SW480 (cell line): ENCODE results near the gene C1QTNF6.
A peak's percentile ranks its signal among the peaks of the same experiment; 100 is the strongest.
"Not testable (repeated sequence)": the region's sequence is repeated elsewhere in the genome, so short reads cannot be mapped to it uniquely, and the experiment has no call there.

Source experiments
- DNase-seq: peaks from one replicate; pipeline ENCODE4 v3.0.0-alpha.2; 2016; ENCODE audit warnings: low spot score

C1QTNF6 gene

DNA sequence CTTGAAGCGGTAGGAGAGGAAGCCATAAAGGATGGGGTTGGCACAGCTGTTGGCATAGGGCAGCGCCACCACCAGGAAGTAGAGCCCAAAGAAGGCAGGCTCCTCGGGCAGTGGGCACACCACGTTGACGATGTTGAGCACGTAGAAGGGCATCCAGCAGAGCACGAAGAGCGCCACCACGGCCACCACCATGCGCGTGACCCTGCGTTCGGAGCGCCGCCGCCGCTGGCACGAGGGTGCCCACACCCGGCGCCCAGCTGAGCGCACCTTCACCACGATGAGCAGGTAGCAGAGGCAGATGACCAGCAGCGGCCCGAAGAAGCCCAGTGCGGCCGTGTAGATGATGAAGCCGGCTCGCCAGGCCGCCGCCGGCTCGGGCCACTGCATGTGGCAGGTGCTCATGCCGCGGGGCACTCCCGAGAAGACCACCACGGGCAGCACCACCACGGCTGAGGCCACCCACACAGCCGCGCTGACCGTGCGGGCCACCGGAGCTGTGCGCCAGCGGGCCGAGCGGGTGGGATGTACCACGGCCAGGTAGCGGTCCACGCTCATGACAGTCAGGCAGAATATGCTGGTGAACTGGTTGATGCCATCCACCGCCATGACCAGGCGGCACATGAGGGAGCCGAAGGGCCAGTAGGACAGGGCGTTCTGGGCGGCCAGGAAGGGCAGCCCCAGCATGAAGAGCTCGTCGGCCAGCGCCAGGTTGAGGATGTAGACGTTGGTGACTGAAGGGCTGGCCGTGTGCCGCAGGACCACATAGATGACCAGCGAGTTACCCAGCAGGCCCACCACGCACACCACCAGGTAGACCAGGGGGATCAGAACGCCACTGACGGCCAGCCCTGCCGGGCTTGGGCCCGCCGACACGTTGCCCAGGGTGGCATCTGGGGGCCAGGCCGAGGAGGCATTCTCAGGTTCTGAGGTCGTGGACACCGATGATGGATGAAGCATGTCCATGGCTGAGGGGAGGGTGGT is 19.1 kb upstream of the C1QTNF6 start:
- DNase-seq, result no peak

DNA sequence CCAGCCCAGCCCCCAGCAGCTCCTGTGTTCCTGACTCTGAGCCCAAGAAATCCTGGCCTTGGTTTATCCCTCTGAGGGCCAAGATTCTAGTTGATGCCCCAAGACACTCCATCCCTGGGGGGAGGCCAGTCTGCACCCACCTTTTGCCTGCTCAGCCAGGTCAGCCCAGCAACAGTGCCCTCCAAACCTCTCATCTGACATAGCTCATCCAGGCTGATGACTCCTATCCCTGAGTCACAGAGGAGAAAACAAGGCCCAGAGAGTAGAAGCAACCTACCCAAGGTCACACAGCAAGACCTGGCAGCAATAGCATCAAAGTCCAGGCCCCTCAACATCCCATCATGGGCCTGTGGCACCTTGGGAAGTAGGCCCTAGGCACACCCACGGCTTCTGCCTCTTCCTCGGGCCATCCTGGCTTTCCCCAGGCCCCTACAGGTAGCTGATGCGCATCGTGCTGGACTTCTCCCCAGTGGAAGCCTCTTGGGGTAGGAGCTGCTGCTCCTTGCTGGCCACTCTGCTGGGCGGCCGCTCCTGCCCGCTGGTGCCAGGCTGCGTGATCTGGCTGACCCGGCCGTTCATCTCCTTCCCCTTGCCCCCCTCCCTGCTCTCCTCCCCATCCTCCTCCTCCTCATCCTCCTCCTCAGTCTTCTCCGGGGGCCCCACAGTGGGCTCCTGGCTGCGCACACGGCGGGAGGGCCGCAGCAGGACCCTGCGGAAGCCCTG is 18.2 kb upstream of the C1QTNF6 start:
- DNase-seq, result no peak

DNA sequence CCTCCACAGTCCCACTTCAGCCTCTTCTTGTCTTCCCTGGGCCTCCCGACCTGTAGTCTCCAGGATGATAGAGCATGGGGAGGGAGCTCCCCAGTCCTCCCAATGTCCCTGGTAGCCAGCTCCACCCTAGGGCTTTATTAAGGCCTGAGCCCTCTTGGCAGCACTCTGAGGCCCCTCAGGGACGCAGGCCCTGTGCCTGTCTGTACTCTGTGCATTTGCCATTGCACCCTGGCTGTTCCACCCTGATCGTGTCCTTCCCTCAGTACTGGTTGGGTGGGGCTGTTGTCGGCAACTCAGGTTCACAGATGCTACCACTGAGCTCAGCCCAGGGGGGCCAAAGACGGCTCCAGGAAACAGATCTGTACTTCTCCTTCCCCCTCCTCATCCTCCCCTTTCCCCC is 17.0 kb upstream of the C1QTNF6 start:
- DNase-seq, result no peak

DNA sequence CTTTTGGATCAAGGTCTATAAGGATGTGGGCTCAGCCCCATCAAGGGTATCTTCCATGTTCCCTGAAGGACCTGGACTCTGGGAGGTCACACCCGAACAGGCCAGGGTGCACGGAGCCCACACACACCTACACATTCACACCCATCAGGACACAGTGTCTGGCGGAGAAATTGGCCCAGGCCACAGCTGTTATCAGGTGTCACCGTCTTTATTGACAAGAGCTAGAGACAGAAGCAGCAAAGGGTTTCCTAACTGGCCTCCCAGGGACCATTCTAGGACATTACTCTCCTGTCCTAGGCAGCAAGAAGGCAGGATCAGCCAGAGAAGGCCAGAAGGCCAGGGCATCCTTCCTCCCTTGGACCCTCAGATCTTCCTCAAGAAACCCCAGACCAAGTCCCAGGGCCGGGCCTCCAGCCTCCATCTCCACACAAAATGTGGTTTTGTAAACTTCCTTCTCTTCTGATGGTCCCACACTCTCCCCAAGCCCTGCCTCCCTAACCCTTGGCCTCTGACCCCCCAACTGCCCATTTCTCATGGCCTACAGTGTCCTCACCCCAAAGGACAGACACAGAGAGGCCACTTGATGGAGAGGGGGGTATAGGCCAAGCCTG is 16.1 kb upstream of the C1QTNF6 start:
- no peak for DNase-seq

DNA sequence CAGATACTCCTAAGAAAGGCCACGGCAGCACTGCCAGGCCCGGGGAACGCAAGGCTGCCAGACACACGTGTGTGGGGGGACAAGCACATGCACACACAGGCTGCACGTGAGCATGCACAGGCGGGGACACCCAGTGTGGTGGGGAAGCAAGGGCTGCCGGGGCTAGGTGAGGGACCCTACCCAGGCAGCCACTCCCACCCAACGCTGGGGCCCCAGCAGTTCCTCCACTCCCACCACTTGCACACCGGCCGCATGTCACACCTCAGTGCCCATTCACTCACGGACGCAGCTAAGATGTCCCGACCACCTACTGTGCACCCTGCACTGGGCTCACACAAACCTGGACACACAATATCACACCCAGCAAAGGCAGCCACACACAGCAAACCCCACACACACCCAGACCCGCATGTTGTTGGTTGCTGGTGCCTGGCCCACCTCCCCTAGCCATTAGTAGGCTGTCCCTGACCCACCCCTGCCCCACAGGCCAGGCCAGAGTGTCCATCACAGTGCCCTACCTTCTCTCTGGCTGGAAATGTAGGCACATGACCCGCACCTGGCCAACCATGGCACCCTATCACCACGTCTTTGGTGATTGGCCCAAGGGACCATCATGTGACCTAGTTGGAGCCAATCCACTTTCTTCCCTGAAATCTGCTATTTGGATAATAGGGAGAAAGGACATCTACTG is 15.5 kb upstream of the C1QTNF6 start:
- no peak for DNase-seq

DNA sequence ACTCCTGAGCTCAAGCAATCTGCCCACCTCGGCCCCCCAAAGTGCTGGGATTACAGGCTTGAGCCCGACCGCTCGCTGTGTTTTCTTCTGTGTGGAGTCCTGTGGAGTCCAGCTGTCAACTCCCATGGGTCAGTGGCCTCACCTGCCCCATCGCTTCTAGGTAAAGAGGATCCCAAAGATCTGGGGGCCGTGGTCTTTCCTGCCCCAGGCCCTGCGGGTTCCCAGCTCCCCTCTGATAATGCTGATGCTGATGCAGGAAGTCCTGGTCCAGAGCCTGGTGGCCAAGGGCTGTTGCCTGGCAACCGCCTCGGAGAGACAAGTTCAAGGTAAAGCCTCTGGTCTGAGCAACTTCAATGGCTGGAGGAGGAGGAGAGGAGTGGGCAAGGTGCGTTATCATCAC is 14.7 kb upstream of the C1QTNF6 start:
- DNase-seq, result no peak

DNA sequence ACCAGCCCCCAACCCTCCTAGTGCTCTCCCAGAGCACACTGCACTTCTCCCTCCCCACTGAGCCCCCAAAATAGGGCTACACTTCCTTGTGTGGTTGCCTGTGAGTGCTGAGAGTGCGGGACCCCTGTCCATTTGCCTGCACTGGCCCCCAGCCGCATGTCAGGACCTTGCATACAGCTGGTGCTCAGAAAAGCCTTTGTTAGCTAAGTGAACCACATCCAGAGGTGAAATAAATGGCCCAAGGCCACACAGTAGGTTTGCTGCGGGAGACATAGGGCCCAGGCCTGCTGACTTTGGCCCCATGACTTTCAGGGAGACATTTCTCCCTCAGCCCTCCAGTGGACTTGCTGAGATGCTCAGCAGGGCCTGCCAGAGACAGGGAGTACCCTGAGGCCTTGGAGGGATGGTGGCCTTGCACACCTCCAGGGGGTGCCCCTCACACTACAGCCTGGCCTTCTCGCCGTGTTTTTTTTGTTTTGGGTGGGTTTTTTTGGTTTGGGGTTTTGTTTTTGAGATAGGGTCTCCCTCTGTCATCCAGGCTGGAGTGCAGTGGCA is 14.0 kb upstream of the C1QTNF6 start:
- no peak for DNase-seq

DNA sequence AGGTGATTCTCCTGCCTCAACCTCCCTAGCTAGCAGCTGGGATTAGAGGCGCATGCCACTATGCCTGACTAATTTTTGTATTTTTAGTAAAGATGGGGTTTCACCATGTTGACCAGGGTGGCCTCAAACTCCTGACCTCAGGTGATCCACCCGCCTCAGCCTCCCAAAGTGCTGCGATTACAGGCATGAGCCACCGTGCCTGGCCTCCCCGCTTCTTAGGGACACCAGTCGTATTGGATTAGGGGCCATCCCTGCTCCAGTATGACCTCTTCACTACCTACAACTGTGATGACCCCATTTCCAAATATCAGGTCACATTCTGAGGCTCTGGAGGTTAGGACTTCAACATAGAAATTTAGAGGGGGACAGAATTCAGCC is 13.4 kb upstream of the C1QTNF6 start:
- DNase-seq, result not testable (repeated sequence)

DNA sequence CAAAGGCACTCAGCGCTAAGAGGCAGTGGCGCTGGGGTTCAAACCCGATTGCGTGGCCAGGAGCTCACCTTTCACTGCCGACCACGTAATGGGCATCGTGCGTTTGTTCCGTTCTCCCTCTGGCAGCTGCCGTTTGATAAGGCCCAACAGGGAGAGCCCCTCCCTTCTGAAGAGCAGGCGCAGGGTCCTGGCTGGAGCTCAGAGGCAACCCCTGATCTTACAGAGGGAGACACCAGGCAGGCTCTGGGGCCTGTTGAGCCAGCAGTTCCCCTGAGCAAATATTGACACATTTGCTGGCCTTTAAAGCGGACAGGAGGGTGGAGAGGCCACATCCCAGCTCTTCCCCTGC is 11.7 kb upstream of the C1QTNF6 start:
- peak; percentile 30 for DNase-seq

DNA sequence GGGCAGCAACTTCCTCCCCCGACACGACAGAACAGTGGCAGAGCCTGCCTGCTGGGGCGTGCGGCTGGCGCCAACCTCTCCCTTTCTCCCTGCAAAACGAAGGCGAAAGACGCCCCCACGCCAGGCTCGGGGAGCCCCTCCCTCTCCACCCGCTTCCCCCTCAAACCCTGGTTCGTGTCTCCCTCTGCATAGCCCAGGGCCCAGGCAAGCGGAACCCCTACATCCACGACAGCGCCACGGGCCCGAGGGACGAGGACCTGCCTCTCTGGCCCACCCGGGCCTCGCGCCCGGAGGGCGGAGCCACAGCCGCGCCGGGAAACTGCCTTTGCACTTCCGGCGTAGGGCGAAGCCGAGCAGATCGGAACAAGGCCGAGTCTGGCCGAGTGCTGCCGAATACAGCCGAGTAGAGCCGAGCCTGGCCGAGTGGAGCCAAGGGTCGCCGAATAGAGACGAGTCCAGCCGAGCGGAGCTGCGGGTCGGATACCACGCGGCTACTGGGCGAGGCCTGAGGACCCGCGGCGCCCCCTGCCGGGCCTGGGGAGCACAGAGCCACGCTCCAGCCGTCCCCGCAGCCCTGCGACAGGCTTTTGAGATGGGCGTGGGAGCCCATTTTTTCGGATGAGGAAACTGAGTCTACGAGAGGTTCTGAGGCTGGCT is 11.2 kb upstream of the C1QTNF6 start:
- DNase-seq, result peak; percentile 95

DNA sequence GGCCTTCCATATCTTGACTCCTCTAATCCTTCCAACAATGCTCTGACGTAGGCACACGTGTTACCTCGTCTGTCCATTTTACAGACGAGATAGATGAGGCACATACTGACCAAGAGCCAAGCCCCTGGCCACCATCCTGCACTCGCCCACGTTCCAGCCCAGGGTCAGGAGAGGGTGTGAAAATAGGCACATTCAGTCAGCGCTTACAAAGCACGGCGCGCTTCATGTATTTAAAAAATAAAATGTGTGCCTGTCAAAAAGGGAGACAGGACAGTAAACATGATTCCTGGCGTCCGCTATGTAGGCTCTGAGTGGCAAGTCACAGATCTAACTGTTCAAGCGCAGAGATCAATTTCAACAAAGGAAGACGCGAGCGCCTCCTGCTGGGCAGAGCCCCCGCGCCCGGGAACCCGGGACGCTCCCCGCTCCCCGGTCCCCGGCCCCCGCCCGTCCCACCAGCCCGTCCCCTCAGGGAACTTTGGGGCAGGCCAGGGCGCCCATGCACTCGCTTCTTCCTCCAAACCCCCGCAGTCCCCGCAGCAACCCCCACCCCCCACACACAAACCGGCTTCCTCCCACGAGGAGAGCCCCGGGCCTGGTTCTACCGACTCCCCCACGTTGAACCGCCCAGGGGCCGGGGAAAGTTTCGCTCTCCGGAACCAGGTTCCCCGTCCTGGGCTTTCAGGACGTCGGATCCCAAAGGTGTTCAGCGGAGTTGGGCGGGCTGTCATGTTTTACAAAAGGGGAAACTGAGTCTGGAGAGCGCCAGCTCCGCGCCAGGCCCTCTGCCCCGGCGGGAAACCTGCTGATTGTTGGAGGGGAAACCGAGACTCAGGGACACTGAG is 10.4 kb upstream of the C1QTNF6 start:
- peak; percentile 75 for DNase-seq

DNA sequence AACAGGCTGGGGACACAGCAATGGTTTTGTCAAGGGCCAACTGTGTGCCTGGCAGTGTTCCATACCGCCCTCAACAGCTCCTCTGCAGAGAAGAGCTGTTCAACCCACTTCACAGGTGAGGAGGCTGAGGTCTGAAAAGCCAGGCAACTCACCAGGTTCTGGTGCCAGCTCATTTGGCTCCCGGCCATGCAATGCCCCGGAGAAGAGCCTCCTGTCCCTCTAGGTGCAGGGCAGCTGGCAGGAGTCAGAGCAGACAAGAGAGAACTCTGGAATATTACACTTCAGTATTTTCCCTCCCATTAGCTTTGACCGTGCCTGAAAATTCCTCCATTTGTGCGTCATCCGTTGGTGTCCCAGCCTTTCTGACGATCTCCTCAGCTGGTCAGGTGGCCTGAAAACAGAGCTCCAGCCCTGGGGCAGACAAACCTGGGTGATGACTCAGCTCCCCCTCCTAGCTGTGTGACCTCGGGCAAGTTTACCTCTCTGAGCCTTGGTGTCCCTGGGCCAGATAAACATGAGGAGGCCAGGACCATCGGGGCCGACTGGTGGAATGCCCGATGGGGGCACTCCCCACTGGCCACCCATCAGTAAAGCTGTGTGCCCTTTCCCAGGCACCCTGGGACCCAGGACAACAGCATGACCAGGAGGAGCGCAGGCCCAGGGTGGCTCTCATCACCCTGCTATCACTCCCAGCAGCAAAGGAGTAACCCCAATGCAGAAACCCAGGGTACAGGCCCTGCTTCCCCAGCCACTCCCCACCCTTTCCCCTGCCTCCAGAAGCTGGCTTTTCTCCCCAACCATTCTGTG is 9.6 kb upstream of the C1QTNF6 start:
- peak; percentile 73 for DNase-seq

DNA sequence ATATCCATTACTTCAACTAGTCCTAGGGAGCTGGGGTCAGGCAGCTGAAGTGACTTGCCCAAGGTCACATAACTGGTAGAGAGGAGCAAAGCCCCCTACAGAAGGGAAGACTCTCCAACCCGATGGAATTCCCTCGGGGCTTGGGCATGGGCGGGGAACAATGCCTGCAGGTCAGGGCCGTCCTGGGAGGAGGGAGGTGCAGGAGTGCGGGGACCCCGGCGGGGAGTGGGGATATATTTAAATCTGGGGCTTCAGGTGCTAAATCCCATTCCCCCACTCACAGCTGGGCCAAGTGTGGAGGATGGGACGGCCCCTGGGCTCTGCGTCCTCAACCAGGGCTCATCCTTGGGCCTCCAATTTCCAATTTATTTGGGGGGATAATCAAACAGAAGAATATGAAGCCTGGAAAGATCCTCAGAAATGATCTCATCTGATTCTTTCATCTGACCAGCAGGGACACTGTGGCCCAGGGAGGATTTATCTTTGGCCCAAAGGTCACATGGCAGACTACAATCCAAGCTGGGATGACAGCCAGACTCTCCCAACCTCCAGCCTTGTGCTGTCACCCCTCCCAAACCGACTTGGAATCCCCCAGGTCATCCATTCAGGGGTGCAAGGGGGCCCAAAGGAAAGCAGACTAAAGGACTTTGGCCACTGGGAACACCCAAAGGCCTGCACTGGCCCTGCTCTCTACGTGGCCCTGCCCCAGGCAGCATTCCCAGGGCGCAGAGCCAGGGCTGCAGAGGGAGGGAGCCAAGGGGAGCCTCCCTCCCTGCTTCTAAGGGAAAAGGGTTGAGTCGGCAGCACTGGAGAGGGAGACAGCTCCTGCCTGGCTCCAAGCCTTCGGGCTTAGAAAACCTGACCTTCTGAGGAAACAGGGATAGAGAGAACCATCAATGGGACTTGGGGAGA is 8.7 kb upstream of the C1QTNF6 start:
- no peak for DNase-seq

DNA sequence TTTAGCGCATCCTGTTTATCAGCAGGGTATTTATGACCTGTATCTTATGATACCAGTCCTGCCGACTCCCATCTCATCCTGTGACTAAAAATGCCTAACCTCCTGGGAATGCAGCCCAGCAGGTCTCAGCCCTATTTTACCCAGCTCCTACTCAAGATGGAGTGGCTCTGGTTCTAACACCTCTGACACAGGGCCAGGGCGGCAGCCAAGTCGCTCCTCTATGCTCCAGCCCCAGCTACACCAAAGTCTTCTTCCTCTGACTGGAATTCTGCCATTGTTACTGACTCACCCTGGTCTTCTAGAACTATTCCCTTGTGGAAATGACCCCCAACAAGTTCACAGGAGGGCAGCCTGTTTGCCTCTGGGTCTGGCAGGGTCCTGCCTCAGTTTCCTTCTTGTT is 7.9 kb upstream of the C1QTNF6 start:
- DNase-seq, result no peak

DNA sequence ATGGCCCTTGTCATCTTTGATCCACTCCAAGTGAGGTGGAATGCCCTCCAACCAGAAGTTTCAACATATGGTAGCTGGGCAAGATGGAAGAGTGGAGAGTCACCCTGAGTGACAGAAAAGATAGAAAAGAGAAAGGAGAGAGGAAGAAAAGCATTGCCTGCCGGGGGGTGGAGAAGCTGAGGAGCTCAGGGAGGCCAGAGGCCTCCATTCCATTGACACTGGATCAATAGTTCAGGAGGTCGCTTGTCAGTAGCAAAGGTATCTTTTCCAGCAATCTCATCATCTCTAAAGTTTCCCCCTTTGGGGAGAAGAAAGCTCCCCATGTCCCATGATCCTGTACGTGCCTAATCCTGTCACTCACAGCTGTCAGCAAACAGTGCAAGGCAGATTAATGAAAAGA is 6.7 kb upstream of the C1QTNF6 start:
- no peak for DNase-seq

DNA sequence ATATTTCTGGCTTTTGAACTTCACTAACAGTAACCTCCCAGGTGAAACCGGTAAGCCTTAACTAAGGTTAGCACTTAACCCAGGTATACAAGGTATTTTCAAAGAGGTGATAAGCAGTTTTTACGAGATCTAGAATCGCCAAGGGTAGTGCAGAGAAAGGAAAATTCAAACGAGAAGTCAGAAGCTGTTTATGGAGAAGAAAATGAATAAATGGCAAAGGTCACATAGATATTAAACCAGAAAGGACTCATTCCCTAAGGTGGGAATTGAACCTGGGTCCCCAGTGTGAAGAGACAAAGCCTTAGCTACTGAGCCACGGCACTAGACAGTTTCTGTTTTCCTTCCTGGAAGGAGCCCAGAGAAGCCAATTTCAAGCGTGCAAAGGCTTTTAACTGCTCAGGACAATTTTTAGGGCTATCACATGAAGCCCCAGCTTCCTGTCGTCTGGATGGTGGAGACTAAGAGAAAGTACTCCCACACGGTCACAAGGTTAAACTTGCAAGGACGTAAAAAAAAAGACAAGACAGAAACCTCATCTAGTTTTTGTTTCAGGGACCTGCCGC is 5.7 kb upstream of the C1QTNF6 start:
- DNase-seq, result no peak

DNA sequence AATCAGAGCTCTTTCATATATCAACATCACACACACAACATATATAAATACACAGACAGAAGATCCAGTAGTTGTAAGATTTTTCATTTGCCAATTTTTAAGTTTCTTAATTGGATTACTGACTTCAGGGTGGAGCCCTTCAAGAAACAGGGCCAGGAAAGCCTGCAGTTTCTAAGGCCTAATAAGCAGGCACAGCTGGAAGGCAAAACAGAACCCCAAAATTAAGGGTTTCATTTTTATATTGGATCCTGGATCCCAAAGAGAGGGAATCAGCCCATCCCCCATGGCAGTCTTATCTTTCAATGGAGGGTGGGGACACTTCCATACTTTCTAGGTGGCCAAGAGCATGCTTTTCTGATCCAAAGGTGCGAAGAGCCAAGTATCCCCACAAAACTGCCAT is 4.7 kb upstream of the C1QTNF6 start:
- DNase-seq, result no peak

DNA sequence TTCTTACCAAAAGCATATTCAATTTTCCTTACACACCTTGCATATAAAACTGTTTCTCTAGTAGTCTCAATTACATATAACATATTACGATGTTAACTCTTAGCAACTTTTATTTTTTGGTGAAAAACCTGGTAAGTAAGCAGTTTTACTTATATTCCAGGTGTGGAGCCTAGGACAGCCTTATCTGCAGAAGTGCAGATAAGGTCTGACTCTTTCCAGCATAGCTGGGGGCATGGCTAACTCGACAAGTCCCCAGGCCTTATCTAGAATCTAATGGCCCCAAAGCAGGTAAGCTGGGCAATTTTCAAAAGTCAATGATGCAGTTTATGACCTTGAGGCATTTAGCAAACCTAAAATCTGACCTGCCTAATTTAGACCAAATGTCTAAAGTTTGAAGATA is 4.2 kb upstream of the C1QTNF6 start:
- DNase-seq, result no peak
